HAP-1 (cell line): ENCODE results near the gene ANKRD39.

Experiments used
- DNase-seq, 2 experiments: peaks; one replicate each; pipeline ENCODE4 v3.0.0-alpha.2; 2016 to 2020; ENCODE audit warnings: low spot score in 2 of 2
- H3K27me3 ChIP-seq: fragments of 250-450 bp; sonication (Bioruptor Pico); 2 replicates; pipeline ENCODE4 v1.5.1; 2020; ENCODE audit warnings: low read depth, mild to moderate bottlenecking, moderate library complexity
- H3K36me3 ChIP-seq: fragments of 250-450 bp; sonication (Bioruptor Pico); replicated peaks from 2 replicates; pipeline ENCODE4 v1.5.1; 2020; ENCODE audit warnings: mild to moderate bottlenecking
- H3K4me1 ChIP-seq: fragments of 250-450 bp; sonication (Bioruptor Pico); 2 replicates; pipeline ENCODE4 v1.5.1; 2020; ENCODE audit warnings: mild to moderate bottlenecking
- H3K4me3 ChIP-seq: fragments of 250-450 bp; sonication (Bioruptor Pico); 2 replicates; pipeline ENCODE4 v1.5.1; 2020; ENCODE audit warnings: mild to moderate bottlenecking, moderate library complexity
- H3K9me3 ChIP-seq: fragments of 250-450 bp; sonication (Bioruptor Pico); 2 replicates; pipeline ENCODE4 v1.5.1; 2020; ENCODE audit warnings: mild to moderate bottlenecking, moderate library complexity
- in situ Hi-C: fragments of 300-500 bp; cut with MboI; formaldehyde crosslinking; loops from 3 replicates; pipeline ENCODE4 v1.14.3; 2020; ENCODE audit warnings: low sequenced_read_pairs, inconsistent platforms, mixed read lengths

The ANKRD39 gene

GRCh38 chr2:96870626-96871255, 12.9 kb upstream of the ANKRD39 start:
- H3K4me1 ChIP-seq = peaks cover 10% of the 10 kb centered on the region
- H3K27me3 ChIP-seq = no peaks in the 10 kb centered on the region
- in situ Hi-C loops = loop anchor here (25.0 kb wide), 1 partner anchor 242 kb away; the partner anchor contains the start of gene ANKRD36
- peaks cover 18% of the 10 kb centered on the region for H3K36me3 ChIP-seq
- DNase-seq = peak; percentile 54 to 63
- H3K9me3 ChIP-seq = no peaks in the 10 kb centered on the region
- H3K4me3 ChIP-seq = peak overlapping the region; percentile 94

GRCh38 chr2:96869822-96870625, 12.2 kb upstream of the ANKRD39 start, which contains the start of gene SEMA4C:
Gene SEMA4C (minus strand): TSS chr2:96870080. CDS start chr2:96867886, 2,194 bp downstream.
- Histone ChIP-seq H3K27me3 (no peaks in the 10 kb centered on the region), H3K4me3 (peak within 1 kb of the TSS; percentile 94), H3K4me1 (peaks cover 10% of the 10 kb centered on the region), H3K36me3 (peaks cover 25% of the 10 kb centered on the region), H3K9me3 (no peaks in the 10 kb centered on the region)
- in situ Hi-C loops = loop anchor here (25.0 kb wide), 1 partner anchor 242 kb away; the partner anchor contains the start of gene ANKRD36
- DNase-seq = peak in 1 of 2 experiments; percentile 61

GRCh38 chr2:96869281-96869821, 11.5 kb upstream of the ANKRD39 start:
- Histone ChIP-seq H3K4me3 (peak overlapping the region; percentile 94), H3K36me3 (peaks cover 31% of the 10 kb centered on the region), H3K4me1 (peaks cover 10% of the 10 kb centered on the region), H3K9me3 (no peaks in the 10 kb centered on the region), H3K27me3 (no peaks in the 10 kb centered on the region)
- peak; percentile 52 to 83 for DNase-seq
- in situ Hi-C loops = loop anchor here (25.0 kb wide), 1 partner anchor 243 kb away; the partner anchor contains the start of gene ANKRD36

- Histone ChIP-seq H3K4me1 (peaks cover 10% of the 10 kb centered on the region), H3K9me3 (no peaks in the 10 kb centered on the region), H3K4me3 (peak overlapping the region; percentile 94), H3K36me3 (peaks cover 38% of the 10 kb centered on the region), H3K27me3 (no peaks in the 10 kb centered on the region)
- DNase-seq = peak; percentile 90 to 94
- in situ Hi-C loops = loop anchor here (25.0 kb wide), 1 partner anchor 244 kb away; the partner anchor contains the start of gene ANKRD36
Measured at GRCh38 chr2:96868555-96869280, 10.9 kb upstream of the ANKRD39 start.

- Histone ChIP-seq H3K4me3 (peak overlapping the region; percentile 94), H3K27me3 (no peaks in the 10 kb centered on the region), H3K4me1 (peaks cover 10% of the 10 kb centered on the region), H3K36me3 (peaks cover 45% of the 10 kb centered on the region), H3K9me3 (no peaks in the 10 kb centered on the region)
- in situ Hi-C loops = loop anchor here (25.0 kb wide), 1 partner anchor 244 kb away; the partner anchor contains the start of gene ANKRD36
- no peak for DNase-seq
Measured at GRCh38 chr2:96867756-96868554, 10.1 kb upstream of the ANKRD39 start.

- H3K27me3 ChIP-seq = no peaks in the 10 kb centered on the region
- DNase-seq = no peak
- no peaks in the 10 kb centered on the region for H3K9me3 ChIP-seq
- in situ Hi-C loops = loop anchor here (25.0 kb wide), 1 partner anchor 245 kb away; the partner anchor contains the start of gene ANKRD36
- peak overlapping the region; percentile 94 for H3K4me3 ChIP-seq
- H3K36me3 ChIP-seq = peaks cover 49% of the 10 kb centered on the region
- H3K4me1 ChIP-seq = peaks cover 10% of the 10 kb centered on the region
Measured at GRCh38 chr2:96866986-96867755, 9.4 kb upstream of the ANKRD39 start.

GRCh38 chr2:96866586-96866985, 8.8 kb upstream of the ANKRD39 start:
- in situ Hi-C loops = loop anchor here (25.0 kb wide), 1 partner anchor 246 kb away; the partner anchor contains the start of gene ANKRD36
- no peak for DNase-seq
- H3K4me3 ChIP-seq = no peak overlapping the region
- peaks cover 10% of the 10 kb centered on the region for H3K4me1 ChIP-seq
- H3K9me3 ChIP-seq = no peaks in the 10 kb centered on the region
- H3K36me3 ChIP-seq = peaks cover 54% of the 10 kb centered on the region
- no peaks in the 10 kb centered on the region for H3K27me3 ChIP-seq

- H3K36me3 ChIP-seq = peaks cover 59% of the 10 kb centered on the region
- no peaks in the 10 kb centered on the region for H3K27me3 ChIP-seq
- H3K4me3 ChIP-seq = no peak overlapping the region
- in situ Hi-C loops = loop anchor here (25.0 kb wide), 1 partner anchor 246 kb away; the partner anchor contains the start of gene ANKRD36
- peaks cover 9% of the 10 kb centered on the region for H3K4me1 ChIP-seq
- DNase-seq = no peak
- H3K9me3 ChIP-seq = no peaks in the 10 kb centered on the region
Measured at GRCh38 chr2:96866149-96866548, 8.3 kb upstream of the ANKRD39 start.

GRCh38 chr2:96865654-96866053, 7.8 kb upstream of the ANKRD39 start:
- Histone ChIP-seq H3K27me3 (no peaks in the 10 kb centered on the region), H3K36me3 (peaks cover 64% of the 10 kb centered on the region), H3K9me3 (no peaks in the 10 kb centered on the region), H3K4me1 (peaks cover 4% of the 10 kb centered on the region), H3K4me3 (no peak overlapping the region)
- in situ Hi-C loops = loop anchor here (25.0 kb wide), 1 partner anchor 247 kb away; the partner anchor contains the start of gene ANKRD36
- no peak for DNase-seq

- DNase-seq = no peak
- Histone ChIP-seq H3K36me3 (peaks cover 70% of the 10 kb centered on the region), H3K4me3 (no peak overlapping the region), H3K27me3 (no peaks in the 10 kb centered on the region), H3K9me3 (no peaks in the 10 kb centered on the region), H3K4me1 (no peaks in the 10 kb centered on the region)
- in situ Hi-C loops = loop anchor here (25.0 kb wide), 1 partner anchor 248 kb away; the partner anchor contains the start of gene ANKRD36
Measured at GRCh38 chr2:96864343-96865091, 6.7 kb upstream of the ANKRD39 start.

- H3K4me1 ChIP-seq = peaks cover under 1% of the 10 kb centered on the region; the same call in 1 of the 2 replicates
- H3K36me3 ChIP-seq = peaks cover 70% of the 10 kb centered on the region
- H3K9me3 ChIP-seq = no peaks in the 10 kb centered on the region
- H3K27me3 ChIP-seq = no peaks in the 10 kb centered on the region
- in situ Hi-C loops = loop anchor here (25.0 kb wide), 1 partner anchor 249 kb away; the partner anchor contains the start of gene ANKRD36
- no peak overlapping the region for H3K4me3 ChIP-seq
- no peak for DNase-seq
Measured at GRCh38 chr2:96863575-96864342, 5.9 kb upstream of the ANKRD39 start.
